RPMI7951 (cell line): Measurements from ENCODE around the gene UGT1A5. TPM values are rescaled to one million over a fixed set of nuclear protein-coding genes. Genes with fewer than 3 reads are reported as not detected.

ENCODE experiments used
- DNase-seq: peaks from one replicate; pipeline ENCODE4 v3.0.0-alpha.2; 2012; ENCODE audit warnings: low read depth
- total RNA-seq: library from RNA; depleted of rRNA; stranded (reverse); fragments of >200 nt; shearing (Covaris generic); gene quantifications from 2 replicates; pipeline ENCODE4 v1.2.3, GENCODE V29; 2014

Gene UGT1A5
- total RNA-seq, 1 experiment from 2014 or later, result not detected

- no peak for DNase-seq
Measured at GRCh38 chr2:233807966-233808935, 95.5 kb downstream of the UGT1A5 start.

GRCh38 chr2:233810385-233810784 is 97.7 kb downstream of the UGT1A5 start:
- no peak for DNase-seq

GRCh38 chr2:233811087-233811486 is 98.4 kb downstream of the UGT1A5 start:
- DNase-seq, result no peak

- DNase-seq, result no peak
Measured at GRCh38 chr2:233811732-233812131, 99.0 kb downstream of the UGT1A5 start.

- no peak for DNase-seq
Measured at GRCh38 chr2:233813236-233814055, 100.7 kb downstream of the UGT1A5 start.

GRCh38 chr2:233814056-233814835 is 101.5 kb downstream of the UGT1A5 start:
- no peak for DNase-seq

GRCh38 chr2:233815861-233816260 is 103.2 kb downstream of the UGT1A5 start:
- no peak for DNase-seq

- no peak for DNase-seq
Measured at GRCh38 chr2:233816334-233816733, 103.6 kb downstream of the UGT1A5 start.

- DNase-seq, result no peak
Measured at GRCh38 chr2:233816771-233817170, 104.1 kb downstream of the UGT1A5 start.

GRCh38 chr2:233817361-233817911 is 104.7 kb downstream of the UGT1A5 start:
- DNase-seq, result no peak

- no peak for DNase-seq
Measured at GRCh38 chr2:233817995-233818638, 105.4 kb downstream of the UGT1A5 start.

GRCh38 chr2:233818639-233819621 is 106.2 kb downstream of the UGT1A5 start:
- no peak for DNase-seq

- DNase-seq, result no peak
Measured at GRCh38 chr2:233819884-233820773, 107.4 kb downstream of the UGT1A5 start.

GRCh38 chr2:233820774-233821105 is 108.0 kb downstream of the UGT1A5 start:
- DNase-seq, result no peak

GRCh38 chr2:233821196-233821595 is 108.5 kb downstream of the UGT1A5 start:
- DNase-seq, result no peak

- DNase-seq, result no peak
Measured at GRCh38 chr2:233821709-233822100, 109.0 kb downstream of the UGT1A5 start.

GRCh38 chr2:233822101-233822771 is 109.5 kb downstream of the UGT1A5 start:
- no peak for DNase-seq
